Measurements from ENCODE around the gene ATN1.

ATN1 gene

DNA sequence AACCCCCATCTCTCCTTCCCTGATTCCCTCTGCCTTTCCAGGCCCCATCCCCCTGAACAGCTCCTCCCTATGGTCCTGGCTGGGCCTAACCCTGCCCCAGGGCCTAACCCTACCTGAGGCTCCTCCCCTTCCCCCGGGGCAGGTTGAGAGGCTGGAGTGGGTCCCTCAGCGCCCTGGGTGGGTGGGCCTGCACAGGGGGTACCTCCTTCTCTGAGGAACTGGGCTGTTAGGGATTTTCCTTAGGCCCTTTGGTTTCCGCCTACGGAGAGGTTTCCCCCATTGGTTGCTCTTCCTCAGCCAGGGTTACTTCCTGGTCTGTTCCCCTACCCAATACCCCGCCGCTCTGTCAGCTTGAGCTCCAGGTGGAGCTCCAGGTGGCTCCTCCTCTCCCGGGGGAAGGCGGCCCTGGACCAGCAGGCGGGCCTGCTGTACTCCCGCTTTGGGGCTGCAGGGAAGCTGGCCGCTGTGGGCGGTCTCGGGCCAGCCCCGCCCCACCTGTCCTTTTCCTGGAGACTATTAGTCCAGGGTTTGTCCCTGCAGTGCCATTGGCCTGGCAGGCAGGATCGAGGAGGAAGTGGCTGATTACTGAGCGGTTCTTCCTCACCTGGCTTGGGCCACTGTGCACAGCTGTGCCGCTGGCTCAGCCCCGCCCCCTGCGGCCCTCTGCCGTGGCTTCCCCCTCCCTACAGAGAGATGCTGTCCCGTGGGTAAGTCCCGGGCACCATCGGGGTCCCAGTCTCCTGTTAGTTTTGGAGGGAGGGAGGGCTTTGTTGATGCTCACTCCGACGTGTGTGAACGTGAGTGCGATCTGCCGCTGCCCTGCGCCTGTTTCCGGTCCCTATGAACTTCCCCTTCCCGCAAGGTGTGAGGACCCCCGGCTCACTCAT is 18.5 kb downstream of the ATN1 start:
- TF ChIP-seq, protein P1, sequence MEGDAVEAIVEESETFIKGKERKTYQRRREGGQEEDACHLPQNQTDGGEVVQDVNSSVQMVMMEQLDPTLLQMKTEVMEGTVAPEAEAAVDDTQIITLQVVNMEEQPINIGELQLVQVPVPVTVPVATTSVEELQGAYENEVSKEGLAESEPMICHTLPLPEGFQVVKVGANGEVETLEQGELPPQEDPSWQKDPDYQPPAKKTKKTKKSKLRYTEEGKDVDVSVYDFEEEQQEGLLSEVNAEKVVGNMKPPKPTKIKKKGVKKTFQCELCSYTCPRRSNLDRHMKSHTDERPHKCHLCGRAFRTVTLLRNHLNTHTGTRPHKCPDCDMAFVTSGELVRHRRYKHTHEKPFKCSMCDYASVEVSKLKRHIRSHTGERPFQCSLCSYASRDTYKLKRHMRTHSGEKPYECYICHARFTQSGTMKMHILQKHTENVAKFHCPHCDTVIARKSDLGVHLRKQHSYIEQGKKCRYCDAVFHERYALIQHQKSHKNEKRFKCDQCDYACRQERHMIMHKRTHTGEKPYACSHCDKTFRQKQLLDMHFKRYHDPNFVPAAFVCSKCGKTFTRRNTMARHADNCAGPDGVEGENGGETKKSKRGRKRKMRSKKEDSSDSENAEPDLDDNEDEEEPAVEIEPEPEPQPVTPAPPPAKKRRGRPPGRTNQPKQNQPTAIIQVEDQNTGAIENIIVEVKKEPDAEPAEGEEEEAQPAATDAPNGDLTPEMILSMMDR (IDR thresholded peaks at IDR 0.05; ENCODE audit: extremely low read depth, missing control alignments) = no peak
- peak; percentile 69 for DNase-seq (ENCODE audit: low spot score)

DNA sequence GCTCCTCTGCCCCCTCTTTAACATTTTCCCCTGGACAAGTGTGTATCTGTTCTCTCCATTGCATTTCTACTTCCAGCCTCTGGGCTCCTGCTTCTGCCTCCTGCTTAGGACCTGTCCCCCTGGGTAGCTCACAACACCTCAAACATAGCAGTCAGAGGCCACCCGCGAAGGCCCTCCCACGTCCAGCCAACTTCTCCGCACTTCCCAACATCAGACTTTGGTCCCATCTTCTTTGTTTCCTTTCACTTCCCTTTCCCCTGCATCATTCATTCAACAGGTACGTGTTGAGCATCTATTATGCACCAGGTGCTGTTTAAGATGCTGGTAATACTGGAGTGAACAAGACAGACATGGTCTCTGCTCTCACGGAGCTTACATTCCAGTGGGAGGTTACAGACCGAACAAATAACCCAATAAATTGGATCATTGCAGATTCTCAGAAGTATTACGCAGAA is 19.2 kb downstream of the ATN1 start:
- TF ChIP-seq, protein P1 (IDR thresholded peaks at IDR 0.05; ENCODE audit: extremely low read depth, missing control alignments) = no peak
- no peak for DNase-seq (ENCODE audit: low spot score)

DNA sequence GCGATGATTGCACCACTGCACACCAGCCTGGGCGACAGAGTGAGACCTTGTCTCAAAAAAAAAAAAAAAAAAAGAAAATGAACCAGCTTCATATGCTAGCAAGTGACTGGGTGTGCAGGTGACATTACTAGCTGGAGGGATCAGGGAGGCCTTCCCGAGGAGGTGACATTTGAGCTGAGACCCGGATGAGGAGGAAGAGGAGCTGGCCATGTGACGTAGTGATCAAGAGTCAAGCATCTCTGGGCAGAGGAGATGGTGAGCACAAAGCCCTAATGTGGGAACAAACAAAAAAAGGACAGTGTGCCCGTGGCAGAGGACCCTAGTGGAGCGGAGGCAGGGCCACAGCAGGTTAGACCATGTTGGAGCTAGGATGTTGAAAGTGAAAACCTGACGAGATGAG is 19.9 kb downstream of the ATN1 start:
- TF ChIP-seq, protein P1 (IDR thresholded peaks at IDR 0.05; ENCODE audit: extremely low read depth, missing control alignments) = no peak
- DNase-seq (ENCODE audit: low spot score) = no peak

DNA sequence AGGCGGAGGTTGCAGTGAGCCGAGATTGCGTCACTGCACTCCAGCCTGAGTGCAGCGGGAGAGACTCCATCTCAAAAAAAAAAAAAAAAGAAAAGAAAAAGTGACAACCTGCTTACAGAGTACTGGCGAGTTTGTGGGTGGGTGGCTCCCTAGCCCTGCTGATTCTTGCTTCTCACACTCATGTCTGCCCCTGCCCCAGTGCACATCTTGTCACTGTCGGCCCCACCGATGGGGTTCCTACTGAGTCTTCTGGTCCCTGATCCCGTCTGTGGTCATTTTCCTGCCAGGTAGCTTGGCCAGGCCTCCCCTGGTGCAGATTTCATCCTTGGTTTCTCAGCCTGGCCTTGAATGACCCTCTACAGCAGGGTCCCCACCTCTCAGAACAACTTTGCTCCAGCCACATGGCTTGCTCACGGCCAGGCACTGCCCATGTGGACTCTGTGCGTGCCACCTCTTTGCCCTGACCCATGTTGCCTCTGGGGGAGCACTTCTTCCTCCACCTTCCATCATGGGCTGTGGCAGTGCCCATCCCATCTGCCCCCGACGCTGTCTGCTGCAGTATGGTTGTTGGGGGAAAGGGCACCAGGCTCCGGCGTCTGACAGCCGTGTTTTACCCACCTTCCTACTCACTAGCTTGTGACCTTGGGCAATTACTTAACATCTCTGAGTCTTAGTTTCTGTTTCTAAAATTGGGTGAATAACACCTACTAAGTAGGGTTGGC is 21.3 kb downstream of the ATN1 start:
- TF ChIP-seq, protein P1 (IDR thresholded peaks at IDR 0.05; ENCODE audit: extremely low read depth, missing control alignments) = no peak
- DNase-seq (ENCODE audit: low spot score) = no peak

DNA sequence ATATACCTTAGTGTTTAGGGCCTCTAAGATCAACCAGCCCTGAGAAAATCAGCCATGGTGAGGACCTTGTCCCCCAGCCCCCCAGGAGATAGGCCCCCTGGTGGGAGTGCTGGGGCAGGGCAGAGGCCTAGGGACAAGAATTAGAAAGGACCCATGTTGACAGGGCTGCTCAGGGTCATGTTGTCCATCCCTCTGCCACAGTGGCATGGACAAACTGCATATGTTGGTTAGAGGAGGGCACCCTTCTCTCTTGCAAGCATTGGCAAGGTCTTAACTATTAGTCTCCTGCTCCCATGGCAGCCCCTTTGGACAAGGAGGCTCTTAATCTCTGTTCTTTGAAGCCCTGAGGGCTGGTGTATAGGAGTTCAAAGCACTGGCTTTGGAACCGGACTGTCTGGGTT is 22.6 kb downstream of the ATN1 start:
- TF ChIP-seq, protein P1 (IDR thresholded peaks at IDR 0.05; ENCODE audit: extremely low read depth, missing control alignments) = peak; percentile 36
- DNase-seq (ENCODE audit: low spot score) = no peak

DNA sequence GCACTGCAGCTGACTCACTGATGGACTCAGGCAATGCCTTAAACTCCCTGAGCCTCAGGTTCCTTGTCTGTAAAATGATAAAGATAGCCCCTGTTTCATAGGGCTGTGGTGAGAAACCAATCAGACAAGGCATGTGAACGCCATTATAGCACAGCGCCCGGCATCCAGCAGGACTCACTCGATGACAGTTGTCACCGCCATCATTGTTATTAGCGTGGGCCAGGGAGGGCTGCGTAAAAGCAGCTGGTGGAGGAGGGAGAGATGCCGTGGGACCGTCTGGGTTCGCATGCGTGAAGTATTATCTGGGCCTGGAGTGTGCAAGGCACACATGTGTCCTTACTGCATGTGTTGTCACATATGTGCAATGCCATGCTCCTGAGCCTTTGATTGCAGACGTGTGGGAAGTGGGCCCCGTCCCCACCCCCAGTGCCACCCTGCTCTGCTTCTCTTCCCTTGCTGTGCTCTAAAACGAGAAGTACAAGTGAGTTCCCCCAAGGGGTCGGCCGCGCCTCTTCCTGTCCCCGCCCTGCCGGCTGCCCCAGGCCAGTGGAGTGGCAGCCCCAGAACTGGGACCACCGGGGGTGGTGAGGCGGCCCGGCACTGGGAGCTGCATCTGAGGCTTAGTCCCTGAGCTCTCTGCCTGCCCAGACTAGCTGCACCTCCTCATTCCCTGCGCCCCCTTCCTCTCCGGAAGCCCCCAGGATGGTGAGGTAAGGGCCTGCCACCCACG is 23.2 kb downstream of the ATN1 start, which contains the start of gene PTPN6:
TSS of gene PTPN6 (plus strand) at position 546 of the 730 bp plus-strand sequence. CDS start at position 703, 157 bp downstream.
- TF ChIP-seq, protein P1 (IDR thresholded peaks at IDR 0.05; ENCODE audit: extremely low read depth, missing control alignments) = no peak
- DNase-seq (ENCODE audit: low spot score) = peak; percentile 54
